Epithelial cell of esophagus (primary cell): ENCODE measurements around the gene NUDCD3.
A peak's percentile ranks its signal among the peaks of the same experiment; 100 is the strongest.

Experiments
- DNase-seq: peaks from one replicate; pipeline ENCODE4 v3.0.0; 2010; ENCODE audit warnings: low read depth
- H3K4me3 ChIP-seq: 2 replicates; pipeline ENCODE4 v1.5.1; 2011; ENCODE audit warnings: mild to moderate bottlenecking, low read length, control low read depth
- TF ChIP-seq, protein P1 (sequence below): IDR thresholded peaks from 2 replicates; pipeline ENCODE4 v1.5.1; 2011; ENCODE audit warnings: low read depth, mild to moderate bottlenecking, low read length, control low read depth, inconsistent platforms; ENCODE audit not compliant: insufficient read depth; ENCODE audit errors: missing control alignments

The NUDCD3 gene

GRCh38 chr7:44505595-44505994, 15.1 kb upstream of the NUDCD3 start:
- no peak overlapping the region for H3K4me3 ChIP-seq
- TF ChIP-seq, protein P1, sequence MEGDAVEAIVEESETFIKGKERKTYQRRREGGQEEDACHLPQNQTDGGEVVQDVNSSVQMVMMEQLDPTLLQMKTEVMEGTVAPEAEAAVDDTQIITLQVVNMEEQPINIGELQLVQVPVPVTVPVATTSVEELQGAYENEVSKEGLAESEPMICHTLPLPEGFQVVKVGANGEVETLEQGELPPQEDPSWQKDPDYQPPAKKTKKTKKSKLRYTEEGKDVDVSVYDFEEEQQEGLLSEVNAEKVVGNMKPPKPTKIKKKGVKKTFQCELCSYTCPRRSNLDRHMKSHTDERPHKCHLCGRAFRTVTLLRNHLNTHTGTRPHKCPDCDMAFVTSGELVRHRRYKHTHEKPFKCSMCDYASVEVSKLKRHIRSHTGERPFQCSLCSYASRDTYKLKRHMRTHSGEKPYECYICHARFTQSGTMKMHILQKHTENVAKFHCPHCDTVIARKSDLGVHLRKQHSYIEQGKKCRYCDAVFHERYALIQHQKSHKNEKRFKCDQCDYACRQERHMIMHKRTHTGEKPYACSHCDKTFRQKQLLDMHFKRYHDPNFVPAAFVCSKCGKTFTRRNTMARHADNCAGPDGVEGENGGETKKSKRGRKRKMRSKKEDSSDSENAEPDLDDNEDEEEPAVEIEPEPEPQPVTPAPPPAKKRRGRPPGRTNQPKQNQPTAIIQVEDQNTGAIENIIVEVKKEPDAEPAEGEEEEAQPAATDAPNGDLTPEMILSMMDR, result no peak

DNA sequence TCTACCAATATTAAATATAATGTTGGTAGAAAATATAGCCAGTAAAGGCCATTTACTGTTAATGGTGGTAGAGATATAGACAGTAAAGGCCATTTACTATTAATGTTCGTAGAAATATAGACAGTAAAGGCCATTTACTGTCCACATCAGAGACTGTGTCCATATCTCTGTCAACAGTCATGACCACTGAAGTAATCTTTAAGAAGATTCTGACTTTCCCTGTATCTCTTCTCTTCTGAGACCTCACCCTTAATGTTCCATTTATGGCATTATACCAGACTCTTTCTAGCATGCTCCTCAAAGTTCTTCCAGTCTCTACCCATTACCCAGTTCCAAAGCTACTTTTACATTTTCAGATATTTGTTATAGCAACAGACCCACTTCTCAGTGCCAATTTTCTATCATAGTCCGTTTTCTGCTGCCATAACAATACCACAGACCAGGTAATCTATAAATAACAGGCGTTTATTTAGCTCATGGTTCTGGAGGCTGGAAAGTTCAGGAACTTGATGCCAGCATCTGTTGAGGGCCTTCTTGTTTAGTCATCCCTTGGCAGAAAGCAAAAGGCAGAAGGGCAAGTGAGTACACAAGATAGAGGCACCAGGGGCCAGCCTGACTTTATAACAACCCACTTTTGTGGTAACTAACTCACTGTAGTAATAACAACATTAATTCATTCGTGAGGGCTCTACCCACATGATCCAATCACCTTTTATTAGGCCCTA, 7.9 kb upstream of the NUDCD3 start:
- no peak for DNase-seq
- H3K4me3 ChIP-seq, result no peak overlapping the region
- TF ChIP-seq, protein P1, result no peak

More at GRCh38 chr7:44505595-44505994, 15.1 kb upstream of the NUDCD3 start:
- DNase-seq, result no peak

DNA sequence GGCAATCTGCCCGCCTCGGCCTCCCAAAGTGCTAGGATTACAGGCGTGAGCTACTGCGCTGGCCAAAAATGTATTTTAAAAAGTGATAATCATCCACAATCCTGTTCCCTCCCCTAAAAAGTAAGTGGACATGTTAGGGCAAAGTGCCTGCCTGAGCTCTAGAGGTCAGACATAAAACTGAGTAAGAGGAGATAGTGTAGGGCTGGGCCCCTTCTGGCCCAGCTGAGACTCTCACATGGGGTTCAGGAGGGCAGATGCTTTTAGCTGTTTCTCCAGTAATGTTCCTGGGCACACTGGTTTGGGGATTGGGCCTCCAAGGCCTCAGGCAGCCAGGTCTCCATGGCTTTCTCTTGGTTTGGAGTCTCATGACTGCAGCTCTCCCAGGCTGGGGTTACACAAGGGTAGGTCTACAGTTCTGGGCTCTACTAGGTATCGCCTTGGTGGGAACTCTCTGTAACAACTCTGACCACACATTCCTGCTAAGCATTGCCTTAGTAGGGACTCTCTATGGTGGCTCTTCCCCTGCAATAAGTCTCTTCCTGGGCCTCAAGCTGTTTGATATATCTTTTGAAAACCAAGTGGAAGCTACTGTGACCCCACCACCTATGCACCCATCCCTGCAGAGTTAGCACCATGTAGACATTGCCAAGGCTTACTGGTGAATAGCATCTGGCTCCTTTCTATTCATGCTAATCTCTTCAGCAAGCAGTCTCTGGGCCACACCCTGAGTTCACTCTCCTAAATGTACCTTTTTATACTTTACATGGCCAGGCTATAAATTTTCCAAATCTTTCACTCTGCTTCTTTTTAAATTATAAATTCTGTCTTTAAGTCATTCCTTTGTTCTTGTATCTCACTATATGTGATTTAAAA, 6.9 kb upstream of the NUDCD3 start:
- DNase-seq, result no peak
- H3K4me3 ChIP-seq, result no peak overlapping the region
- TF ChIP-seq, protein P1, result no peak

DNA sequence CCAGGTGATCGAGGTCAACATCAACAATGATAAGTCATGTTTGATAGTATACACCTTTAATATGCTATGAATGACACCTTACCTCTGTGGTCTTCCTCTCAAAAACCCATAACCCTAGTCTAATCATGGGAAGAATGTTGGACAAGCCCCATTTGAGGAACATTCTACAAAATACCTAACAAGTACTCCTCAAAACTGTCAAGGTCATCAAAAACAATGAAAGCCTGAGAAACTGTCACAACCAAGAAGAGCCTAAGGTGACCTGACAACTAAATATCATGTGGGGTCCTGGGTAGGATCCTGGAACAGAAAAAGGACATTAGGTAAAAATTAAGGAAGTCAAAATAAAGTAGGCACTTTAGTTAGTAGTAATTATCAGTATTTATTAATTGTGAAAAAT, 5.9 kb upstream of the NUDCD3 start:
- no peak overlapping the region for H3K4me3 ChIP-seq
- no peak for DNase-seq
- TF ChIP-seq, protein P1, result no peak

DNA sequence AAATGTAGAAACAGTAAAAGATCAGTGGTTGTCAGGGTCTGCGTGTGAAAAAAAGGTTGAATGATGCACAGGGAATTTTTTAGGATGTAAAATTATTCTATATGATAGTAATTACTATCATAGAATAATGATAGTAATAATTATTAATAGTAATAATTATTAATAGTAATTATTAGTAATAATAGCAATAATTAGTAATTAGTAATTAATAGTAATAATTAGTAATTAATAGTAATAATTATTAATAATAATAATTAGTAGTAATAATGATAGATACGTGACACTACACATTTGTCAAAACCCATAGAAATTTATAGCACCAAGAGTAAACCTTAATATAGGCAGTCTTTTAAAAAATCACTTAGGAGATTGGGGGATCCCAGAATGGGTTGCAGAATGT, 4.5 kb upstream of the NUDCD3 start:
- DNase-seq, result no peak

GRCh38 chr7:44491229-44491628, 771 bp upstream of the NUDCD3 start:
- peak overlapping the region; percentile 80 for H3K4me3 ChIP-seq
- no peak for DNase-seq
- TF ChIP-seq, protein P1, result no peak

More for the DNA sequence above, 4.5 kb upstream of the NUDCD3 start:
- TF ChIP-seq, protein P1, result no peak
- H3K4me3 ChIP-seq, result no peak overlapping the region

GRCh38 chr7:44489955-44490350, 505 bp downstream of the NUDCD3 start:
- TF ChIP-seq, protein P1, result no peak
- H3K4me3 ChIP-seq, result peak overlapping the region; percentile 80
- DNase-seq, result peak; percentile 63
